Natural killer cell (primary cell): Measurements from ENCODE around the gene HK1. TPM values are rescaled to one million over a fixed set of nuclear protein-coding genes. Genes with fewer than 3 reads are reported as not detected.
"Not testable (repeated sequence)": the region's sequence is repeated elsewhere in the genome, so short reads cannot be mapped to it uniquely, and the experiment has no call there.

Experiments
- ATAC-seq, 3 donors: fragments of 150-1000 bp in 2 of 3; fragments of 200-7000 bp in 1 of 3; cut with Tn5 transposase; 1 replicate in 1 of 3; 2 replicates in 2 of 3; pipeline ENCODE4 v1.10.0; 2021; ENCODE audit warnings: mild to moderate bottlenecking in 2 of 3, moderate library complexity in 2 of 3
- DNase-seq, 2 donors: peaks; one replicate each; pipeline versions ENCODE4 v3.0.0 to v3.0.0-alpha.2; 2013 to 2021; ENCODE audit warnings: mixed read lengths in 1 of 2
- H3K27ac ChIP-seq: one replicate; pipeline ENCODE4 v1.5.1; 2013; ENCODE audit warnings: mild to moderate bottlenecking, low read length
- H3K27me3 ChIP-seq: one replicate; pipeline ENCODE4 v1.6.1; 2013; ENCODE audit warnings: low read length; ENCODE audit not compliant: control insufficient read depth, insufficient read depth
- H3K36me3 ChIP-seq: one replicate; pipeline ENCODE4 v1.6.1; 2013; ENCODE audit warnings: low read length; ENCODE audit not compliant: control insufficient read depth, insufficient read depth
- H3K4me1 ChIP-seq: one replicate; pipeline ENCODE4 v1.6.1; 2013; ENCODE audit warnings: low read length; ENCODE audit not compliant: control insufficient read depth, insufficient read depth
- H3K4me3 ChIP-seq: one replicate; pipeline ENCODE4 v1.5.1; 2013; ENCODE audit warnings: low read length
- H3K9me3 ChIP-seq: one replicate; pipeline ENCODE4 v1.6.1; 2013; ENCODE audit warnings: low read length; ENCODE audit not compliant: control insufficient read depth, insufficient read depth
- H3K27ac Mint-ChIP-seq, 2 donors: one replicate each; pipeline ENCODE4 v1.8.0; 2022; ENCODE audit warnings: mild to moderate bottlenecking in 2 of 2, mixed read lengths in 2 of 2, moderate library complexity in 1 of 2
- H3K27me3 Mint-ChIP-seq, 2 donors: one replicate each; pipeline ENCODE4 v1.8.0; 2022; ENCODE audit warnings: low read depth in 2 of 2, mixed read lengths in 2 of 2
- H3K36me3 Mint-ChIP-seq: one replicate; pipeline ENCODE4 v1.8.0; 2022; ENCODE audit warnings: mixed read lengths
- H3K4me1 Mint-ChIP-seq, 2 donors: one replicate each; pipeline ENCODE4 v1.8.0; 2022; ENCODE audit warnings: mixed read lengths in 2 of 2
- H3K4me3 Mint-ChIP-seq: one replicate; pipeline ENCODE4 v1.8.0; 2022; ENCODE audit warnings: mild to moderate bottlenecking, moderate library complexity, mixed read lengths
- H3K9me3 Mint-ChIP-seq, 2 donors: one replicate each; pipeline ENCODE4 v1.8.0; 2022; ENCODE audit warnings: mixed read lengths in 2 of 2
- WGBS: methylation state at CpG from one replicate; pipeline ENCODE4 v1.1.7; 2013; ENCODE audit warnings: missing lambda C conversion rate; ENCODE audit not compliant: insufficient coverage; 5-methylcytosine and 5-hydroxymethylcytosine counted together
- intact Hi-C: fragments of 100-400 bp; cut with micrococcal nuclease; formaldehyde crosslinking; loops from one replicate; pipeline ENCODE4 v1.14.2; 2022
- total RNA-seq, 4 donors: library from RNA; stranded (reverse); fragments of 120-200 nt in 1 of 4; gene quantifications; one replicate each; pipeline versions ENCODE4 v1.2.3 to v1.2.4, GENCODE V29; 2013 to 2022
- TF ChIP-seq, protein P1 (sequence below): fragments of 200-600 bp; IDR thresholded peaks from one replicate; pipeline ENCODE4 v1.8.0; 2022; ENCODE audit warnings: antibody characterized with exemption

HK1 gene
- total RNA-seq, 3 donors from 2014 or later (not counting 1 experiment from before 2014, with no cell fraction given), result 58.4 to 72.6 (median 69.5) TPM

DNA sequence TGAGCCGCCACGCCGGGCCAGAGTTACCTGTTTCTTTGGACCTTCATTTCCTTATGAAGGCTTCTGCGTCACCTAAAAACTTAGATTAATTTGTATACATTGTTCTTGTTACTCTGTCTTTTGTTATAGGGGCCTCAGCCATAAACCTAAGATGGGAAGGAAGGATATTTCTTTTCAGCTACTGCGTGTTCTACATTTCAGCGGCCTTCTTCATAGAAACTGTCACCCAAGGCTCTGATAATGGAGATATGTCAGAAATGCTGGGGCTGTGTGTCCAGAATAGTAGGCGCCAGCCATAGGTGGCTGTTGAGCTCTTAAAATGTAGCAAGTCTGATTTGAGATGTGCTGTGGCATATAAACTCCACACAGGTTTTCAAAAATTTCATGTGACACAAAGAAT lies 52.9 kb downstream of the HK1 start:
- H3K27me3 ChIP-seq, result no peaks in the 10 kb centered on the region
- Mint-ChIP-seq H3K27me3 (no peaks in the 10 kb centered on the region), H3K4me1 (peaks cover 58 to 60% of the 10 kb centered on the region in 2 donors), H3K4me3 (no peak overlapping the region), H3K36me3 (no peaks in the 10 kb centered on the region), H3K27ac (no peak overlapping the region), H3K9me3 (no peaks in the 10 kb centered on the region)
- 97% methylated on average over 7 of the region's 7 CpGs for WGBS
- no peak overlapping the region for H3K4me3 ChIP-seq
- H3K4me1 ChIP-seq, result peaks cover 40% of the 10 kb centered on the region
- H3K36me3 ChIP-seq, result no peaks in the 10 kb centered on the region
- ATAC-seq (no peak), DNase-seq (no peak)
- H3K27ac ChIP-seq, result no peak overlapping the region
- TF ChIP-seq, protein P1, sequence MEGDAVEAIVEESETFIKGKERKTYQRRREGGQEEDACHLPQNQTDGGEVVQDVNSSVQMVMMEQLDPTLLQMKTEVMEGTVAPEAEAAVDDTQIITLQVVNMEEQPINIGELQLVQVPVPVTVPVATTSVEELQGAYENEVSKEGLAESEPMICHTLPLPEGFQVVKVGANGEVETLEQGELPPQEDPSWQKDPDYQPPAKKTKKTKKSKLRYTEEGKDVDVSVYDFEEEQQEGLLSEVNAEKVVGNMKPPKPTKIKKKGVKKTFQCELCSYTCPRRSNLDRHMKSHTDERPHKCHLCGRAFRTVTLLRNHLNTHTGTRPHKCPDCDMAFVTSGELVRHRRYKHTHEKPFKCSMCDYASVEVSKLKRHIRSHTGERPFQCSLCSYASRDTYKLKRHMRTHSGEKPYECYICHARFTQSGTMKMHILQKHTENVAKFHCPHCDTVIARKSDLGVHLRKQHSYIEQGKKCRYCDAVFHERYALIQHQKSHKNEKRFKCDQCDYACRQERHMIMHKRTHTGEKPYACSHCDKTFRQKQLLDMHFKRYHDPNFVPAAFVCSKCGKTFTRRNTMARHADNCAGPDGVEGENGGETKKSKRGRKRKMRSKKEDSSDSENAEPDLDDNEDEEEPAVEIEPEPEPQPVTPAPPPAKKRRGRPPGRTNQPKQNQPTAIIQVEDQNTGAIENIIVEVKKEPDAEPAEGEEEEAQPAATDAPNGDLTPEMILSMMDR, result no peak
- intact Hi-C loops, result no loop called here
- H3K9me3 ChIP-seq, result no peaks in the 10 kb centered on the region

DNA sequence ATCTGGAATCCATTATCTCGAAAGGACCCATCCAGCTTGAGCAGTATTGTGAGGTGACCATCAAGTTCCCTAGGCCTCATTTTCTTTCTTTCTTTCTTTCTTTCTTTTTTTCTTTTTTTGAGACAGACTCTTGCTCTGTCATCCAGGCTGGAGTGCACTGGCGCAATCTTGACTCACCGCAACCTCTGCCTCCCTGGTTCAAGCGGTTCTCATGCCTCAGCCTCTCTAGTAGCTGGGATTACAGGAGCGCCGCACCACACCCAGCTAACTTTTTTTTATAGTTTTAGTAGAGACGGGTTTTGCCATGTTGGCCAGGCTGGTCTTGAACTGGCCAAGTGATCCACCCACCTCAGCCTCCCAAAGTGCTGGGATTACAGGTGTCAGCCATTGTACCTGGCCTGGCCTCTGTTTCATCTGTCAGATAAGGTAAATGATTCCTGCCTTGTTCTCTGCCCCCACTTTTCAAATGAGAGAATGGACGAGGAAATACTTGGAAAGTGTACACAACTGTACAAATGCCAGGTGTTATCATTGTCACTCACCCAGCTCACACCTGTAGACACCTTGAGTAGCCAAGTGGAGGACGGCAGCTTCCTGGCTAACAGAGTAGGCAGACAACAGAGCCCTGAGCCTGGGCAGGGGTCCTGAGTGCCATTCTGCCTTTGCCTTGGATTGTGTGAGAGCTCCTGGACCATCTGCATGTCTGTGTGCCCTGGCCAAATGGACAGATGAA lies 54.1 kb downstream of the HK1 start:
- Histone ChIP-seq H3K36me3 (no peaks in the 10 kb centered on the region), H3K4me1 (peaks cover 38% of the 10 kb centered on the region), H3K9me3 (no peaks in the 10 kb centered on the region), H3K27me3 (no peaks in the 10 kb centered on the region), H3K27ac (no peak overlapping the region), H3K4me3 (no peak overlapping the region)
- Mint-ChIP-seq H3K9me3 (no peaks in the 10 kb centered on the region), H3K4me3 (no peak overlapping the region), H3K4me1 (peaks cover 55 to 62% of the 10 kb centered on the region in 2 donors), H3K36me3 (no peaks in the 10 kb centered on the region), H3K27ac (no peak overlapping the region), H3K27me3 (no peaks in the 10 kb centered on the region)
- intact Hi-C loops, result no loop called here
- 98% methylated on average over 9 of the region's 9 CpGs for WGBS
- TF ChIP-seq, protein P1, result no peak
- ATAC-seq (no peak), DNase-seq (no peak)

DNA sequence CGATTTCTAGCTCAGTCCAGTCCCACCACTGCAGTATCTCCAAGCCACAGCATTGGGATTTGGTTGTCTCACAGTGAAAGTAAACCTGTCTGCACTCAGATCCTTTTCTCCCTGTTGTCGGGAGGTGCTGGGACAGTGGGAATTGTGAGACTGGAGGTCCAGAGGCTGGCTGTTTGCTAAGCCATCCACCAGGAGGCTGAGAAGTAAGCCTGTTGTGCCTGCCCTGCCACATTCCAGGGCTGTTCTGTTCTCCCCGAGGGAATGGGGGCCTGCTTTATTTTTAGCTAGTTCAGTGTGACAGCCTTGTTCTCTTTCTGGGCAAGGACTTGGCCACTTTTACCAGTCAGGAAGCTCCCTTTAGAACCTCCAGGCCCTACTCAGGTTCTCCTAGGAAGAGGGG lies 54.9 kb downstream of the HK1 start:
- Histone ChIP-seq H3K36me3 (no peaks in the 10 kb centered on the region), H3K27ac (no peak overlapping the region), H3K4me1 (peaks cover 38% of the 10 kb centered on the region), H3K4me3 (no peak overlapping the region), H3K27me3 (no peaks in the 10 kb centered on the region), H3K9me3 (no peaks in the 10 kb centered on the region)
- TF ChIP-seq, protein P1, result no peak
- intact Hi-C loops, result no loop called here
- Mint-ChIP-seq H3K9me3 (no peaks in the 10 kb centered on the region), H3K27me3 (no peaks in the 10 kb centered on the region), H3K4me1 (peaks cover 47 to 55% of the 10 kb centered on the region in 2 donors), H3K36me3 (no peaks in the 10 kb centered on the region), H3K4me3 (no peak overlapping the region), H3K27ac (no peak overlapping the region)
- WGBS, result 95% methylated on average over 3 of the region's 3 CpGs
- ATAC-seq, result no peak
- DNase-seq, result no peak

DNA sequence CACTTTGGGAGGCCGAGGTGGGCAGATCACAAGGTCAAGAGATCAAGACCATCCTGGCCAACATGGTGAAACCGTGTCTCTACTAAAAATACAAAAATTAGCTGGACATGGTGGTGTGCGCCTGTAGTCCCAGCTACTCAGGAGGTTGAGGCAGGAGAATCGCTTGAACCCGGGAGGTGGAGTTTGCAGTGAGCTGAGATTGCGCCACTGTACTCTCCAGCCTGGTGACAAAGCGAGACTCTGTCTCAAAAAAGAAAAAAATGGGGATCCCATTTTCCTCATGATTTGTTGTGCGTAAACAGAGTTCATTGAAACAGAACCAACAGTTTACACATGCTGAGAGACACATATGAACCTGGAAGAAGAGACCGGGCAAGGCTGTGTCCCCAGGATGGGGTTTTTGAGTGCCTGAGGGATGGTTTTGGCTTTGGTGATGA lies 55.6 kb downstream of the HK1 start:
- peaks cover 40 to 55% of the 10 kb centered on the region in 2 donors for H3K4me1 Mint-ChIP-seq
- H3K4me3 ChIP-seq, intact Hi-C loops, H3K27me3 Mint-ChIP-seq, DNase-seq, H3K9me3 ChIP-seq, H3K9me3 Mint-ChIP-seq, H3K4me3 Mint-ChIP-seq, ATAC-seq, H3K36me3 Mint-ChIP-seq, H3K27ac ChIP-seq, H3K36me3 ChIP-seq, H3K27me3 ChIP-seq: not testable (repeated sequence)
- H3K4me1 ChIP-seq, result peaks cover 39% of the 10 kb centered on the region
- H3K27ac Mint-ChIP-seq, result peak overlapping the region in 1 of 2 donors; percentile 91
- WGBS, result 93% methylated on average over 9 of the region's 9 CpGs
